DND-41 (cell line): ENCODE results near the gene HLA-DQB2.

Experiments
- CTCF ChIP-seq: IDR thresholded peaks from 2 replicates; pipeline ENCODE4 v1.5.1; 2012; ENCODE audit warnings: borderline replicate concordance, low read length, moderate library complexity, mild to moderate bottlenecking; ENCODE audit not compliant: poor library complexity, severe bottlenecking; ENCODE audit errors: extremely low read depth
- EZH2 ChIP-seq: IDR thresholded peaks from 3 replicates; pipeline ENCODE4 v1.6.1; 2012; ENCODE audit warnings: borderline replicate concordance, low read depth, mild to moderate bottlenecking, moderate library complexity, low read length, inconsistent platforms; ENCODE audit not compliant: severe bottlenecking

- TF ChIP-seq CTCF: no peak
- TF ChIP-seq EZH2: no peak
Observed at GRCh38 chr6:32744776-32745175, 18.6 kb downstream of the HLA-DQB2 start.
